Retinal pigment epithelial cell (primary cell): ENCODE measurements around the gene SND1.

ENCODE experiments used
- DNase-seq: peaks from one replicate; pipeline ENCODE4 v3.0.0-alpha.2; 2010; ENCODE audit warnings: low read depth
- H3K4me3 ChIP-seq: 2 replicates; pipeline ENCODE4 v1.5.1; 2011; ENCODE audit warnings: mild to moderate bottlenecking, low read length, control low read depth, moderate library complexity
- CTCF ChIP-seq: conservative IDR thresholded peaks from 2 replicates; pipeline ENCODE4 v1.5.1; 2011; ENCODE audit warnings: low read depth, low read length, control low read depth, inconsistent platforms

The SND1 gene

GRCh38 chr7:127890726-127891125 is 238.7 kb downstream of the SND1 start:
- no peak for DNase-seq
- H3K4me3 ChIP-seq = no peak overlapping the region
- TF ChIP-seq CTCF = no peak

- TF ChIP-seq CTCF = no peak
- H3K4me3 ChIP-seq = no peak overlapping the region
- no peak for DNase-seq
These were observed 239.2 kb downstream of the SND1 start for GRCh38 chr7:127891144-127891543.

- no peak for TF ChIP-seq CTCF
- no peak overlapping the region for H3K4me3 ChIP-seq
- DNase-seq = no peak
These were observed 240.0 kb downstream of the SND1 start for GRCh38 chr7:127891854-127892438.

GRCh38 chr7:127892488-127893314 is 240.7 kb downstream of the SND1 start:
- DNase-seq = no peak
- no peak overlapping the region for H3K4me3 ChIP-seq
- TF ChIP-seq CTCF = no peak

GRCh38 chr7:127893547-127893946 is 241.6 kb downstream of the SND1 start:
- no peak for DNase-seq
- no peak overlapping the region for H3K4me3 ChIP-seq
- no peak for TF ChIP-seq CTCF

GRCh38 chr7:127894588-127894987 is 242.6 kb downstream of the SND1 start:
- no peak for DNase-seq
- no peak for TF ChIP-seq CTCF
- H3K4me3 ChIP-seq = no peak overlapping the region

GRCh38 chr7:127895360-127895759 is 243.4 kb downstream of the SND1 start:
- TF ChIP-seq CTCF = no peak
- no peak overlapping the region for H3K4me3 ChIP-seq
- DNase-seq = no peak
